GM12878 (cell line): ENCODE measurements around the gene BRINP3. TPM values are rescaled to one million over a fixed set of nuclear protein-coding genes. Genes with fewer than 3 reads are reported as not detected.
A peak's percentile ranks its signal among the peaks of the same experiment; 100 is the strongest.

Experiments used
- ATAC-seq: fragments of 200-7000 bp; cut with Tn5 transposase; 3 replicates; pipeline ENCODE4 v1.9.1; 2020; ENCODE audit warnings: mild to moderate bottlenecking, moderate library complexity
- BruUV-seq: library from RNA; stranded (reverse); fragments of 400-500 nt; replicated peaks from 2 replicates; lab custom pipeline; 2021; lab: Mats Ljungman, UMichigan
- CTCF ChIA-PET: fragments of 300-600 bp; sonication (Branson Sonifier 250); formaldehyde crosslinking; extraction: SDS; loops from one replicate; lab custom pipeline; 2021; ENCODE audit warnings: inconsistent platforms; lab: Yijun Ruan, JAX
- POLR2A ChIA-PET: fragments of 350-600 bp; formaldehyde crosslinking; extraction: SDS; loops from one replicate; lab custom pipeline; 2021; ENCODE audit warnings: inconsistent platforms; lab: Charles Lee
- RAD21 ChIA-PET: fragments of 300-600 bp; sonication (Branson Sonifier 250); formaldehyde crosslinking; loops from one replicate; lab custom pipeline; 2023; ENCODE audit warnings: antibody characterized with exemption; ENCODE audit not compliant: unreplicated experiment; lab: Charles Lee
- SMC1A ChIA-PET: fragments of 300-600 bp; sonication (Branson Sonifier 250); formaldehyde crosslinking; loops from one replicate; lab custom pipeline; 2023; ENCODE audit not compliant: unreplicated experiment, uncharacterized antibody; lab: Charles Lee
- DNase-seq: peaks from one replicate; pipeline ENCODE4 v3.0.0-alpha.2; 2011; ENCODE audit warnings: low read depth, low spot score
- FAIRE-seq: peaks from 3 replicates; lab custom pipeline; 2011; peaks lifted over from hg19 to GRCh38; lab: Jason Lieb, UNC
- H2AFZ ChIP-seq: 2 replicates; pipeline ENCODE4 v1.6.0; 2011; ENCODE audit warnings: low read depth, low read length, control low read depth; ENCODE audit not compliant: control insufficient read depth
- H3K27ac ChIP-seq: 2 replicates; pipeline ENCODE4 v1.5.1; 2011; ENCODE audit warnings: control low read depth; ENCODE audit not compliant: control insufficient read depth, insufficient read depth
- H3K27me3 ChIP-seq, 2 experiments: replicated peaks in 1 of 2; 2 replicates each; pipeline versions ENCODE4 v1.6.0 to v1.6.1; 2011; ENCODE audit warnings: low read length in 1 of 2; ENCODE audit not compliant: control insufficient read depth in 2 of 2, insufficient read depth in 2 of 2
- H3K36me3 ChIP-seq, 2 experiments: 2 replicates each; pipeline ENCODE4 v1.5.1; 2011; ENCODE audit warnings: low read length in 1 of 2; ENCODE audit not compliant: control insufficient read depth in 2 of 2, insufficient read depth in 2 of 2
- H3K4me1 ChIP-seq: 2 replicates; pipeline ENCODE4 v1.6.1; 2011; ENCODE audit warnings: mild to moderate bottlenecking, low read length, moderate library complexity, mixed read lengths; ENCODE audit not compliant: control insufficient read depth, insufficient read depth
- H3K4me2 ChIP-seq: 2 replicates; pipeline ENCODE4 v1.6.0; 2011; ENCODE audit warnings: control low read depth; ENCODE audit not compliant: control insufficient read depth, insufficient read depth
- H3K4me3 ChIP-seq: fragments of 200-600 bp; sonication (generic); 2 replicates; pipeline ENCODE4 v1.5.1; 2016
- H3K79me2 ChIP-seq: 2 replicates; pipeline ENCODE4 v1.6.0; 2011; ENCODE audit warnings: low read length; ENCODE audit not compliant: control insufficient read depth, insufficient read depth
- H3K9ac ChIP-seq: 2 replicates; pipeline ENCODE4 v1.8.0; 2011; ENCODE audit warnings: low read length, control low read depth, mixed read lengths; ENCODE audit not compliant: control insufficient read depth, insufficient read depth
- H3K9me3 ChIP-seq: replicated peaks from 3 replicates; pipeline ENCODE4 v1.5.1; 2011; ENCODE audit warnings: mild to moderate bottlenecking, low read length; ENCODE audit not compliant: control insufficient read depth, insufficient read depth
- H4K20me1 ChIP-seq: 2 replicates; pipeline ENCODE4 v1.6.0; 2011; ENCODE audit not compliant: control insufficient read depth, insufficient read depth
- ATF3 ChIP-seq: IDR thresholded peaks from 2 replicates; pipeline ENCODE4 v1.6.1; 2011; ENCODE audit warnings: low read depth, mild to moderate bottlenecking, low read length, moderate library complexity, borderline replicate concordance; ENCODE audit errors: extremely low read depth
- BACH1 ChIP-seq: fragments of 450-650 bp; IDR thresholded peaks from 2 replicates; pipeline ENCODE4 v1.6.1; 2017; ENCODE audit warnings: mild to moderate bottlenecking, borderline replicate concordance
- CHD4 ChIP-seq: fragments of 200-600 bp; sonication (generic); IDR thresholded peaks from 2 replicates; pipeline ENCODE4 v1.6.1; 2016; ENCODE audit warnings: mild to moderate bottlenecking
- FOS ChIP-seq: IDR thresholded peaks from 3 replicates; pipeline ENCODE4 v1.6.1; 2011; ENCODE audit warnings: borderline replicate concordance; ENCODE audit not compliant: insufficient read length; ENCODE audit errors: extremely low read depth
- GATAD2B ChIP-seq: fragments of 450-650 bp; conservative IDR thresholded peaks from 2 replicates; pipeline ENCODE4 v1.6.1; 2017; ENCODE audit warnings: low read depth, mild to moderate bottlenecking, moderate library complexity
- IRF4 ChIP-seq: IDR thresholded peaks from 2 replicates; pipeline ENCODE4 v1.6.1; 2011; ENCODE audit warnings: low read depth, low read length
- MYB ChIP-seq: fragments of 150-350 bp; IDR thresholded peaks from 2 replicates; pipeline ENCODE4 v1.6.1; 2014; ENCODE audit warnings: mild to moderate bottlenecking, low read depth, low read length, borderline replicate concordance
- NBN ChIP-seq: fragments of 450-650 bp; IDR thresholded peaks from 2 replicates; pipeline ENCODE4 v1.6.1; 2016
- PAX8 ChIP-seq: fragments of 450-650 bp; IDR thresholded peaks from 2 replicates; pipeline ENCODE4 v1.6.1; 2017; ENCODE audit warnings: mild to moderate bottlenecking, moderate library complexity
- POLR2A ChIP-seq: IDR thresholded peaks from 2 replicates; pipeline ENCODE4 v1.6.1; 2011; ENCODE audit warnings: low read depth, mild to moderate bottlenecking, low read length
- RAD21 ChIP-seq: IDR thresholded peaks from 2 replicates; pipeline ENCODE4 v1.6.1; 2011; ENCODE audit warnings: mild to moderate bottlenecking, low read depth, low read length, moderate library complexity; ENCODE audit not compliant: insufficient read depth
- RELA ChIP-seq: fragments of 450-650 bp; IDR thresholded peaks from 2 replicates; pipeline ENCODE4 v1.8.0; 2014; ENCODE audit warnings: borderline replicate concordance; ENCODE audit not compliant: partially characterized antibody
- SMAD5 ChIP-seq: IDR thresholded peaks from 2 replicates; pipeline ENCODE4 v1.6.1; 2016; ENCODE audit warnings: antibody characterized with exemption, low read depth
- SMC3 ChIP-seq: IDR thresholded peaks from 2 replicates; pipeline ENCODE4 v1.6.1; 2011; ENCODE audit warnings: low read length, improper control_type of control experiment, borderline replicate concordance
- TAF1 ChIP-seq: IDR thresholded peaks from 2 replicates; pipeline ENCODE4 v1.6.1; 2011; ENCODE audit warnings: mild to moderate bottlenecking, low read depth, low read length, borderline replicate concordance
- TARDBP ChIP-seq: IDR thresholded peaks from 2 replicates; pipeline ENCODE4 v1.6.1; 2016; ENCODE audit warnings: borderline replicate concordance
- ZNF622 ChIP-seq: fragments of 450-650 bp; IDR thresholded peaks from 2 replicates; pipeline ENCODE4 v1.6.1; 2017; ENCODE audit warnings: mild to moderate bottlenecking, inconsistent platforms
- WGBS: methylation state at CpG from one replicate; pipeline ENCODE4 v1.1.6; 2016; ENCODE audit warnings: low lambda C conversion rate; ENCODE audit not compliant: insufficient replicate concordance, insufficient coverage; ENCODE audit errors: missing lambda C conversion rate; 5-methylcytosine and 5-hydroxymethylcytosine counted together
- in situ Hi-C: fragments of 300-500 bp; cut with MboI; formaldehyde crosslinking; loops from 9 replicates; pipeline ENCODE4 v1.14.3; 2018; ENCODE audit warnings: mixed read lengths
- intact Hi-C: fragments of 100-400 bp; cut with micrococcal nuclease; formaldehyde crosslinking; loops from one replicate; pipeline ENCODE4 v1.14.2; 2022; ENCODE audit not compliant: unreplicated experiment
- polyA plus RNA-seq, 11 experiments: library from polyadenylated mRNA; depleted of rRNA in 4 of 11; unstranded in 6 of 11; stranded (reverse) in 5 of 11; fragments of >200 nt; fragmentation: Nextera tagmentation in 4 of 11; fragmentation: Illumina TruSeq in 1 of 11; extraction: Ambion mirVana in 4 of 11; extraction: Trizol in 1 of 11; gene quantifications; 1 replicate in 1 of 11; 2 replicates in 10 of 11; pipeline versions ENCODE4 v1.2.1 to v1.2.3, GENCODE V29; 2011 to 2016; ENCODE audit warnings: inconsistent platforms in 2 of 11, missing spikeins in 2 of 11, low read depth in 1 of 11
- total RNA-seq, 4 experiments: library from RNA; depleted of rRNA in 3 of 4; stranded (reverse); fragments of >200 nt in 3 of 4; fragmentation: Illumina TruSeq in 1 of 4; extraction: Trizol in 1 of 4; gene quantifications; 2 replicates each; pipeline versions ENCODE4 v1.2.1 to v1.2.3, GENCODE V29; 2013 to 2021
- TF ChIP-seq, protein P1 (sequence below), 3 experiments: IDR thresholded peaks in 2 of 3; conservative IDR thresholded peaks in 1 of 3; 2 replicates each; pipeline ENCODE4 v1.5.1; 2011; ENCODE audit warnings: low read depth in 3 of 3, low read length in 3 of 3, mild to moderate bottlenecking in 3 of 3, control low read depth in 2 of 3, moderate library complexity in 2 of 3, inconsistent platforms in 1 of 3, mixed read lengths in 1 of 3; ENCODE audit not compliant: control insufficient read depth in 2 of 3, insufficient read depth in 1 of 3; ENCODE audit errors: extremely low read depth in 1 of 3

Gene BRINP3
- total and polyA plus RNA-seq, 10 of the 15 experiments (the other 5 are each of a cell fraction or from before 2014, with no cell fraction given): under 0.01 TPM; not detected in 9

DNA sequence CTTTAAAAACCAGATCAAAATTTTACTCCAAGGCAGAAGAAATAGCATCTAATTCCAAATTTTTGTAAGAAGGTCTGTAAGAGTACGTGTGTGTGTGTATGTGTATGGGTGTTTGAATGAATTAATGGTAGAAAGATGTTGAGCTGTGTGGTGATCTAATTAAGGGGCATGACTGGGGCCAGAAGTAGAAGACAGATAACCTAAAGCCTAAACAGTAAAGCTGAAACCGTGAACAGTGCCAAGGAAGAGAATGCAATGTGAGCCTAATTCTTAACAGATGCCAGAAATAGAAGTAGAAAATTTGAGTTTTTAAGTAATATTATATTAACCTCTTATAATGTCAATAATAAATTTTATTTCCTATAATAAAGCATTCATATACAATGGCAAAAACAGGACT is 38.2 kb downstream of the BRINP3 start (continued):
- TF ChIP-seq GATAD2B (no peak), POLR2A (no peak), IRF4 (no peak), BACH1 (no peak), ZNF622 (no peak), SMAD5 (no peak), MYB (no peak), ATF3 (no peak), NBN (no peak), FOS (no peak), RELA (no peak), CHD4 (no peak), TARDBP (no peak), TAF1 (no peak)
- TF ChIP-seq, all 136 proteins: peak for 0

DNA sequence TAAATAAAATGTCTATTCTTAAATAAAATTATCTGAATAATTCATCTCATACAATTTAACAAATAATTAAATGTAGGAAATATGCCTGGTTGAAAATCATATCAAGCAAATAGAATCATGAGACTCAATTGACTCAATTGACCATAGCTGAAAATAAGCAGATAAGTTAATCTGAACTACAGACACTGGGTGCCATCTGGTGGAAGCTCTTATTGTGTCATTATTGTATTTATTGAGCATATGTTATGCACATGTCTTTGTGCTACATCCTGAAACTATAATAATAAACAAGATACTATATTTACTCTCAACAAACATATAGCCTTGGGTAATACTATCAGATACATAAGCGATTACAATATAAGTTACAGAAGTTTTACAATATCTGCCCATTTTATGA is 41.0 kb downstream of the BRINP3 start:
- BruUV-seq: no TSS peak
- in situ Hi-C loops: no loop called here
- Histone ChIP-seq H3K27me3 (no peaks in the 10 kb centered on the region), H2AFZ (no peak overlapping the region), H3K27ac (no peak overlapping the region), H4K20me1 (no peaks in the 10 kb centered on the region), H3K79me2 (no peaks in the 10 kb centered on the region), H3K4me1 (no peaks in the 10 kb centered on the region), H3K9me3 (no peaks in the 10 kb centered on the region)
- SMC1A ChIA-PET: interaction anchor here (0.9 kb wide), 1 partner anchor 45 kb away, joined by 3 read pairs; no protein-coding TSS in a partner anchor
- TF ChIP-seq PAX8 (no peak), RAD21 (peak; percentile 57), SMC3 (peak; percentile 32; the same call in 1 of the 2 replicates)
- TF ChIP-seq, protein P1, sequence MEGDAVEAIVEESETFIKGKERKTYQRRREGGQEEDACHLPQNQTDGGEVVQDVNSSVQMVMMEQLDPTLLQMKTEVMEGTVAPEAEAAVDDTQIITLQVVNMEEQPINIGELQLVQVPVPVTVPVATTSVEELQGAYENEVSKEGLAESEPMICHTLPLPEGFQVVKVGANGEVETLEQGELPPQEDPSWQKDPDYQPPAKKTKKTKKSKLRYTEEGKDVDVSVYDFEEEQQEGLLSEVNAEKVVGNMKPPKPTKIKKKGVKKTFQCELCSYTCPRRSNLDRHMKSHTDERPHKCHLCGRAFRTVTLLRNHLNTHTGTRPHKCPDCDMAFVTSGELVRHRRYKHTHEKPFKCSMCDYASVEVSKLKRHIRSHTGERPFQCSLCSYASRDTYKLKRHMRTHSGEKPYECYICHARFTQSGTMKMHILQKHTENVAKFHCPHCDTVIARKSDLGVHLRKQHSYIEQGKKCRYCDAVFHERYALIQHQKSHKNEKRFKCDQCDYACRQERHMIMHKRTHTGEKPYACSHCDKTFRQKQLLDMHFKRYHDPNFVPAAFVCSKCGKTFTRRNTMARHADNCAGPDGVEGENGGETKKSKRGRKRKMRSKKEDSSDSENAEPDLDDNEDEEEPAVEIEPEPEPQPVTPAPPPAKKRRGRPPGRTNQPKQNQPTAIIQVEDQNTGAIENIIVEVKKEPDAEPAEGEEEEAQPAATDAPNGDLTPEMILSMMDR (IDR thresholded peaks at IDR 0.05 in 2 of 3, conservative IDR thresholded peaks at IDR 0.05 in 1 of 3; ENCODE audit: control insufficient read depth in 2 of 3, extremely low read depth in 1 of 3, insufficient read depth in 1 of 3, low read depth in 3 of 3, low read length in 3 of 3): peak in 1 of 3 experiments; percentile 46; a peak in 1 of 6 replicates
- TF ChIP-seq, all 136 proteins: peak for 3
- WGBS: 37% methylated on average over 1 of the region's 1 CpG
- Histone ChIP-seq H3K4me3 (no peak overlapping the region), H3K36me3 (no peaks in the 10 kb centered on the region), H3K4me2 (no peak overlapping the region), H3K9ac (no peak overlapping the region)
- ChIA-PET POLR2A (no interaction called here), RAD21 (interaction anchor here (1.0 kb wide), 1 partner anchor 83 kb away, joined by 3 read pairs; no protein-coding TSS in a partner anchor), CTCF (interaction anchor here (0.8 kb wide), 1 partner anchor 577 kb away, joined by 4 read pairs; no protein-coding TSS in a partner anchor)
- intact Hi-C loops: loop anchor here (5.0 kb wide), 1 partner anchor 579 kb away; no protein-coding TSS in a partner anchor
- FAIRE-seq: no peak
- peak; percentile 5 for DNase-seq
- peak; percentile 57; the same call in 2 of the 3 replicates for ATAC-seq
